ENCODE measurements around the gene UNC5CL. TPM values are rescaled to one million over a fixed set of nuclear protein-coding genes. Genes with fewer than 3 reads are reported as not detected.

UNC5CL gene
- 0.20 to 0.40 TPM (median 0.34 TPM) in 5 replicates for total RNA-seq (2022; extraction: Qiagen RNA extraction; ENCODE audit: low read depth)

GRCh38 chr6:41039060-41039998, at the start of gene UNC5CL:
Gene UNC5CL (minus strand): TSS chr6:41039221. CDS start chr6:41035074, 4,147 bp downstream.

GRCh38 chr6:41072836-41073202, 33.8 kb upstream of the UNC5CL start, which contains the start of gene NFYA:
Gene NFYA (plus strand): TSS chr6:41072974. CDS start chr6:41079090, 6,116 bp downstream.

DNA sequence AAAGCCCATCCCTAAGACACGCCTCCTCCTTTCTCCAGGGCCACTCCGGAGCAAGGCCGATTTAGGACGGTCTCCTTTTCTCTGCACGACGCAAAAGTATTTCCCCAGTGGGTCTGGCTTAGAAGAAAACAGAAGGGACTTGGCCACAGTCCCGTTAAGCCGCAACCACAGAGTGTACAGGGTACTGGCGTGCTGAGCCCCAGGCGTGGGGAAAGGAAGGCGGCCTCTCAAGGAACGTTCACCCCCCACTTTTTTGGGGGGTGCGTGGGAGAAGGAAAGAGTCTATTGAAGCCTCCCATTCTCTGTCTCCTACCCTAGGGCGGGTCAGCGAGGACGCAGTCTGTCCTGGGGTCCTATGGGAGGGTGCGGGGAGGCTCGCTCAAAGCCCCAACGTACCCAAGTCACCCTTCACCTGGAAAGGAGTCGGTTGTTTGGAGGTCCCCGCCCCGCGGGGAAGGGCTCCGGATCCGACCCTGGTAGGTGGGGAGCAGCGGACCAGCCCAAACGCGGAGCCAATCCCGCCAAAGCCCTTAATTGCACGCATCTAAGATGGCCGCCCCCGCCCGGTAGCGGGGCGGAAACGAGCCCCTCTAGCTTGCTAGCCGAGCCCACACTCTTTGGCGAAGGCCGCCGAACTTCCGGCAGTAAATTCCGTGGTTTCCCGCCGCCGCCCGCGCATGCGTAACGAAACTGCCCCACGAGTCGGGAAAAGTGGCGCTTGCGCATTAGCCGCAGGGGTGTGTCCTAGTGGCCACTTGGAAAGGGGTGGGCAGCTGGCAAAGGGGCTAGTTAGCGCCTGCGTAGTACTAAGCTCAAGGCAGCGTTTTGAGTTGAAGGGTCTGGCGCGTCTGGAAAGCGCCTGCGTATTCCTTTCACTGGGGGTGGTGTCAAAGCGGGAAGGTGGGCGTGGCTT, 33.2 kb upstream of the UNC5CL start, which contains the start of gene OARD1:
OARD1 (minus strand) TSS at position 434 of the 913 bp plus-strand sequence. CDS start 722 bp downstream, outside the sequence.

DNA sequence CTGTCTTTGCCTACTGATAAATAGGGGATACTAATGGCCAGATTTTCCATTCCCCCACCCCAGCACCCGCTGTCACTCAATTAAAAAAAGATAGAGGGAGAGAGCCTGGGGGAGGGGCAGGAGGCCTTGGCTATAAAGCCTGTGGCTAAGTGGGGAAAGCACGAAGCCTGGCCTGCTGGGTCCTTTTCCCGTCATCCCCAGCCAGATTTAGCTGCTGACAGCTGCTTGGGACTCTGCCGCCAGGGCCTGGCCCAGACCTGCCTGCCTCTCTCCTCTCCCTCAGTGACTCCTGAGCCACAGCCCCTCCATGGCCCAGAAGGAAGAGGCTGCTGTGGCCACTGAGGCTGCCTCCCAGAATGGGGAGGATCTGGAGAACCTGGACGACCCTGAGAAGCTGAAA, 14.0 kb upstream of the UNC5CL start, which contains the start of gene APOBEC2:
APOBEC2 (plus strand) TSS at position 162 of the 400 bp plus-strand sequence; CDS start at position 308, 146 bp downstream.

GRCh38 chr6:41042226-41043055, 3.4 kb upstream of the UNC5CL start, which contains the start of gene TSPO2:
Gene TSPO2 (plus strand): TSS chr6:41042467. CDS start chr6:41042986, 519 bp downstream.

Other genes starting within 250 kb of the UNC5CL start
- 0.10 TPM in 1 of 5 replicates, not detected in the others for gene TSPO2, start 3.2 kb upstream of the UNC5CL start, total RNA-seq (2022; extraction: Qiagen RNA extraction; ENCODE audit: low read depth)
- gene APOBEC2, start 14.0 kb upstream of the UNC5CL start, total RNA-seq (2022; extraction: Qiagen RNA extraction; ENCODE audit: low read depth), result not detected in 5 replicates
- 18.8 to 23.2 TPM (median 20.5 TPM) in 5 replicates for gene OARD1, start 33.1 kb upstream of the UNC5CL start, total RNA-seq (2022; extraction: Qiagen RNA extraction; ENCODE audit: low read depth)
- 11.5 to 15.4 TPM (median 14.2 TPM) in 5 replicates for gene NFYA, start 33.8 kb upstream of the UNC5CL start, total RNA-seq (2022; extraction: Qiagen RNA extraction; ENCODE audit: low read depth)
- gene TREML1, start 115.1 kb upstream of the UNC5CL start, total RNA-seq (2022; extraction: Qiagen RNA extraction; ENCODE audit: low read depth), result not detected in 5 replicates
- gene TREM2, start 123.9 kb upstream of the UNC5CL start, total RNA-seq (2022; extraction: Qiagen RNA extraction; ENCODE audit: low read depth), result not detected in 5 replicates
- gene TREML2, start 161.9 kb upstream of the UNC5CL start, total RNA-seq (2022; extraction: Qiagen RNA extraction; ENCODE audit: low read depth), result not detected in 5 replicates
- gene TREML4, start 189.1 kb upstream of the UNC5CL start, total RNA-seq (2022; extraction: Qiagen RNA extraction; ENCODE audit: low read depth), result not detected in 5 replicates
- gene TREM1, start 247.5 kb upstream of the UNC5CL start, total RNA-seq (2022; extraction: Qiagen RNA extraction; ENCODE audit: low read depth), result 0.23 to 0.49 TPM (median 0.29 TPM) in 3 of 5 replicates, not detected in the others

All from A549 treated with CpdA at 1 μM for 4 hours (cell line).